Measurements from ENCODE around the gene BCAS4.

- no peak for TF ChIP-seq POLR2A (IDR thresholded peaks at IDR 0.05)
- no peak for TF ChIP-seq CTCF (IDR thresholded peaks at IDR 0.05)
Measured at GRCh38 chr20:50838322-50838625, 43.4 kb downstream of the BCAS4 start.
